ENCODE results near the gene JAK1.

DNA sequence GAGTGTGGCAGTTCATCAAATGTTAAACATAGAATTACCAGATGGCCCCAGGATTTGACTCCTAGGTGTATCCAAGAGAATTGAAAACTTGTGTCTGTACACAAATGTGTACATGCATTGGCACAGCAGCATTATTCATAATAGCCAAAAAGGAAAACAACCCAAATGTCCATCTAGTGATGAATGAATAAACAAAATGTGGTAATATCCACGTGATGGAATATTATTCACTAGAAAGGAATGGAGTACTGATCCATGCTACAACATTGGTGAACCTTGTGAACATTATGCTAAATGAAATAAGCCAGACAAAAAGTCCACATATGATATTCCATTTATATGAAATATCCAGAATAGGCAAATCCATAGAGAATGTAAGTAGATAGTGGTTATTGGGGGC, 143.7 kb downstream of the JAK1 start:
- TF ChIP-seq TCF7L2 (IDR thresholded peaks at IDR 0.05; ENCODE audit: low read depth, low read length) = no peak
- TF ChIP-seq, protein P1, sequence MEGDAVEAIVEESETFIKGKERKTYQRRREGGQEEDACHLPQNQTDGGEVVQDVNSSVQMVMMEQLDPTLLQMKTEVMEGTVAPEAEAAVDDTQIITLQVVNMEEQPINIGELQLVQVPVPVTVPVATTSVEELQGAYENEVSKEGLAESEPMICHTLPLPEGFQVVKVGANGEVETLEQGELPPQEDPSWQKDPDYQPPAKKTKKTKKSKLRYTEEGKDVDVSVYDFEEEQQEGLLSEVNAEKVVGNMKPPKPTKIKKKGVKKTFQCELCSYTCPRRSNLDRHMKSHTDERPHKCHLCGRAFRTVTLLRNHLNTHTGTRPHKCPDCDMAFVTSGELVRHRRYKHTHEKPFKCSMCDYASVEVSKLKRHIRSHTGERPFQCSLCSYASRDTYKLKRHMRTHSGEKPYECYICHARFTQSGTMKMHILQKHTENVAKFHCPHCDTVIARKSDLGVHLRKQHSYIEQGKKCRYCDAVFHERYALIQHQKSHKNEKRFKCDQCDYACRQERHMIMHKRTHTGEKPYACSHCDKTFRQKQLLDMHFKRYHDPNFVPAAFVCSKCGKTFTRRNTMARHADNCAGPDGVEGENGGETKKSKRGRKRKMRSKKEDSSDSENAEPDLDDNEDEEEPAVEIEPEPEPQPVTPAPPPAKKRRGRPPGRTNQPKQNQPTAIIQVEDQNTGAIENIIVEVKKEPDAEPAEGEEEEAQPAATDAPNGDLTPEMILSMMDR (IDR thresholded peaks at IDR 0.05) = no peak

Measured in Panc1 (cell line).